ENCODE data around the gene RABL3.
"Not testable (repeated sequence)": the region's sequence is repeated elsewhere in the genome, so short reads cannot be mapped to it uniquely, and the experiment has no call there.

RABL3 gene

GRCh38 chr3:120642368-120642948 is 99.9 kb downstream of the RABL3 start:
- no peak for DNase-seq

GRCh38 chr3:120641696-120642246 is 100.5 kb downstream of the RABL3 start:
- no peak for DNase-seq

GRCh38 chr3:120640231-120640630 is 102.1 kb downstream of the RABL3 start:
- peak; percentile 92 for DNase-seq

- DNase-seq, result not testable (repeated sequence)
Observed at GRCh38 chr3:120638820-120639219, 103.5 kb downstream of the RABL3 start.

GRCh38 chr3:120637851-120638559 is 104.3 kb downstream of the RABL3 start:
- DNase-seq, result no peak

- DNase-seq, result peak; percentile 73
Observed at GRCh38 chr3:120636795-120637401, 105.4 kb downstream of the RABL3 start.

Measured in NCI-H524 treated with DMSO at 0.1 percent for 48 hours (cell line).